Kidney epithelial cell (primary cell): ENCODE data around the gene UBE2C. TPM values are rescaled to one million over a fixed set of nuclear protein-coding genes. Genes with fewer than 3 reads are reported as not detected.

Source experiments
- DNase-seq: peaks from one replicate; pipeline ENCODE4 v3.0.0-alpha.2; 2010; ENCODE audit warnings: low read depth
- H3K27me3 ChIP-seq: 2 replicates; pipeline ENCODE4 v1.6.0; 2011; ENCODE audit warnings: low read length; ENCODE audit not compliant: control insufficient read depth, insufficient read depth
- H3K36me3 ChIP-seq: 2 replicates; pipeline ENCODE4 v1.5.1; 2011; ENCODE audit warnings: low read length; ENCODE audit not compliant: control insufficient read depth, insufficient read depth
- H3K4me3 ChIP-seq: 2 replicates; pipeline ENCODE4 v1.5.1; 2011; ENCODE audit warnings: low read depth, mild to moderate bottlenecking, control low read depth, low read length
- total RNA-seq: library from RNA; depleted of rRNA; stranded (reverse); fragments of >200 nt; gene quantifications from 2 replicates; pipeline ENCODE4 v1.2.3, GENCODE V29; 2015
- TF ChIP-seq, protein P1 (sequence below): IDR thresholded peaks from 2 replicates; pipeline ENCODE4 v1.5.1; 2011; ENCODE audit warnings: mild to moderate bottlenecking, moderate library complexity, low read length, control low read depth, inconsistent platforms; ENCODE audit not compliant: insufficient read depth, poor library complexity, severe bottlenecking

The UBE2C gene
- total RNA-seq, 1 donor from 2014 or later, result 31.3 TPM

DNA sequence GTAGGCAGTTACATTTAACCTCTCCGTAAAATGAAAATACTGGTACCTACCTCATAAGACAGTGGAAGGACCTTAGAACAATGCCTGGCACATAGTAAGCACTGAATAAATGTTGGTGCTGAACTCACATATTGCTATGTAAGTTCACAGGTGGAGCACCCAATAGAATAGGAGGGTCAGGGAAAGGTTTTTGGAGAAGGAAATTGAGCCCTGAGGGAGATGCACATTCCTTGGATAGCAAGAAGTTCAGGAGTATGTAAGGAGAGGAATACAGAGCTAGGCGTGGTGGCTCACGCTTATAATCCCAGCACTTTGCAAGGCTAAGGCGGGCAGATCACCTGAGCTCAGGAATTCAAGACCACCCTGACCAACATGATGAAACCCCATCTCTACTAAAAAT is 7.0 kb downstream of the UBE2C start:
- no peak for DNase-seq
- Histone ChIP-seq H3K4me3 (no peak overlapping the region), H3K27me3 (peaks cover 18% of the 10 kb centered on the region), H3K36me3 (no peaks in the 10 kb centered on the region)
- TF ChIP-seq, protein P1, sequence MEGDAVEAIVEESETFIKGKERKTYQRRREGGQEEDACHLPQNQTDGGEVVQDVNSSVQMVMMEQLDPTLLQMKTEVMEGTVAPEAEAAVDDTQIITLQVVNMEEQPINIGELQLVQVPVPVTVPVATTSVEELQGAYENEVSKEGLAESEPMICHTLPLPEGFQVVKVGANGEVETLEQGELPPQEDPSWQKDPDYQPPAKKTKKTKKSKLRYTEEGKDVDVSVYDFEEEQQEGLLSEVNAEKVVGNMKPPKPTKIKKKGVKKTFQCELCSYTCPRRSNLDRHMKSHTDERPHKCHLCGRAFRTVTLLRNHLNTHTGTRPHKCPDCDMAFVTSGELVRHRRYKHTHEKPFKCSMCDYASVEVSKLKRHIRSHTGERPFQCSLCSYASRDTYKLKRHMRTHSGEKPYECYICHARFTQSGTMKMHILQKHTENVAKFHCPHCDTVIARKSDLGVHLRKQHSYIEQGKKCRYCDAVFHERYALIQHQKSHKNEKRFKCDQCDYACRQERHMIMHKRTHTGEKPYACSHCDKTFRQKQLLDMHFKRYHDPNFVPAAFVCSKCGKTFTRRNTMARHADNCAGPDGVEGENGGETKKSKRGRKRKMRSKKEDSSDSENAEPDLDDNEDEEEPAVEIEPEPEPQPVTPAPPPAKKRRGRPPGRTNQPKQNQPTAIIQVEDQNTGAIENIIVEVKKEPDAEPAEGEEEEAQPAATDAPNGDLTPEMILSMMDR, result no peak

DNA sequence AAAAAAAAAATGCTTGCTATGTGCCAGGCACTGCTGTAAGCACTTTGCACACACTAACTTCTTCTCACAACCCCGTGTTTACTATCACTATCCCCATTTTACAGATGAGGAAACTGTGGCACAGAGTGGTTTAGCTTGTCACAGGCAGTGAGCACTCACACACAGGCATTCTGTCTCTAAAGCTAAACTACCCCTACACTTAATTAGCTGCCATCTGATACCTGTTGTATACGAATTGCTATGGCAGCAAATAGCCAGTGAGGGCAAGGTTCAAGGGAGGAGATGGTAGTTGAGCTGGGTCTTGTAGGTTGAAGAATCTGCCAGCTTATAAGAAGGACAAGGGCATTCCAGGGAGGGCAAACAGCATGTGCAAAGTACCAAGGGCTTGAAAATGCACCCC is 9.5 kb downstream of the UBE2C start:
- peaks cover 18% of the 10 kb centered on the region for H3K27me3 ChIP-seq
- DNase-seq, result no peak
- TF ChIP-seq, protein P1, result no peak
- no peak overlapping the region for H3K4me3 ChIP-seq
- no peaks in the 10 kb centered on the region for H3K36me3 ChIP-seq

DNA sequence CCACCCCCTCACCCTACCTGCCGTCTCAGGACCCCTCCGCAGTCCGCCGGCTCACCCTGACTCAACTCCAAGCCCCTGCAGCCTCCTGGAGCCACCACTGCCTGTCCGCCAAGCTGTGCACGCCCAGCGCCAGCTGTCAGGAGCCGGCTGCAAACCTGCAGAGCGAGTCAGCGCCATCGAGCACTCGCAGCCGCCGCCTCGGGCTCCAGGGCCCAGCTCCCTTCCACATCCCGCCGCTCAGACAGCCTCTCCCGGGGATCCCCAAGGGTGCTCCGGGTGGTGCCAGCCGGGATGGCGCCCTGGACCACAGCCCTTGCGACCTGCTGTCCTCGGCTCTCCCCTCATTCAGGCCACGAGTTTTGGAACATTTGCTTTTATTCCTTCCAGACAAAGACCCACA is 10.4 kb downstream of the UBE2C start:
- H3K4me3 ChIP-seq, result no peak overlapping the region
- TF ChIP-seq, protein P1, result peak; percentile 1
- H3K36me3 ChIP-seq, result no peaks in the 10 kb centered on the region
- no peak for DNase-seq
- peaks cover 18% of the 10 kb centered on the region for H3K27me3 ChIP-seq

GRCh38 chr20:45823949-45824835 is 11.7 kb downstream of the UBE2C start:
- no peak for DNase-seq
- Histone ChIP-seq H3K36me3 (no peaks in the 10 kb centered on the region), H3K27me3 (peaks cover 18% of the 10 kb centered on the region), H3K4me3 (no peak overlapping the region)
- TF ChIP-seq, protein P1, result peak; percentile 53

GRCh38 chr20:45826381-45827019 is 14.1 kb downstream of the UBE2C start:
- no peak for DNase-seq

More at GRCh38 chr20:45826381-45827019, 14.1 kb downstream of the UBE2C start:
- no peaks in the 10 kb centered on the region for H3K36me3 ChIP-seq
- peaks cover 18% of the 10 kb centered on the region for H3K27me3 ChIP-seq
- no peak overlapping the region for H3K4me3 ChIP-seq
- TF ChIP-seq, protein P1, result no peak
